HCT116 (cell line): ENCODE results near the gene CLEC16A. TPM values are rescaled to one million over a fixed set of nuclear protein-coding genes. Genes with fewer than 3 reads are reported as not detected.

Experiments
- ATAC-seq: fragments of 200-7000 bp; cut with Tn5 transposase; 2 replicates; pipeline ENCODE4 v1.9.1; 2020; ENCODE audit warnings: mild to moderate bottlenecking, moderate library complexity
- BruUV-seq: library from RNA; stranded (reverse); fragments of 400-500 nt; replicated peaks from 2 replicates; lab custom pipeline; 2021; lab: Mats Ljungman, UMichigan
- CTCF ChIA-PET: fragments of 300-600 bp; sonication (Branson Sonifier 250); formaldehyde crosslinking; loops from one replicate; lab custom pipeline; 2021; ENCODE audit warnings: antibody characterized with exemption; lab: Charles Lee
- POLR2A ChIA-PET: fragments of 300-600, 350-600 bp; sonication (Branson Sonifier 250); formaldehyde crosslinking; loops from one replicate; lab custom pipeline; 2021; ENCODE audit warnings: antibody characterized with exemption; lab: Charles Lee
- RAD21 ChIA-PET, 2 experiments: fragments of 300-600 bp; sonication (Branson Sonifier 250); formaldehyde crosslinking; loops; one replicate each; lab custom pipeline; 2023; ENCODE audit warnings: low total read pairs in 2 of 2; ENCODE audit not compliant: uncharacterized antibody in 2 of 2, unreplicated experiment in 2 of 2, low non-redundant PET in 1 of 2; lab: Charles Lee
- DNase-seq: peaks from one replicate; pipeline ENCODE4 v3.0.0-alpha.2; 2010; ENCODE audit warnings: low read depth, low spot score
- H2AFZ ChIP-seq: fragments of 200-600 bp; shearing (Covaris generic), sonication (generic); 2 replicates; pipeline ENCODE4 v1.6.1; 2017; ENCODE audit warnings: low read depth, mixed run types, mixed read lengths, antibody characterized with exemption, low read length; ENCODE audit not compliant: poor library complexity, severe bottlenecking
- H3K27ac ChIP-seq: 2 replicates; pipeline ENCODE4 v1.5.1; 2012; ENCODE audit warnings: low read depth, low read length
- H3K27me3 ChIP-seq: fragments of 200-600 bp; sonication (generic); 2 replicates; pipeline ENCODE4 v1.6.1; 2016; ENCODE audit warnings: mixed run types, low read length, mixed read lengths; ENCODE audit not compliant: insufficient read depth
- H3K36me3 ChIP-seq, 2 experiments: fragments of 200-500 bp in 1 of 2; fragments of 200-600 bp in 1 of 2; sonication (Bioruptor generic) in 1 of 2; sonication (generic) in 1 of 2; 2 replicates each; pipeline versions ENCODE4 v1.5.1 to v1.6.1; 2014 to 2016; ENCODE audit warnings: low read length in 2 of 2, inconsistent platforms in 1 of 2, mixed read lengths in 1 of 2, mixed run types in 1 of 2; ENCODE audit not compliant: insufficient read depth in 2 of 2, control insufficient read depth in 1 of 2
- H3K4me1 ChIP-seq, 2 experiments: fragments of 200-600 bp in 1 of 2; sonication (generic) in 1 of 2; 2 replicates each; pipeline versions ENCODE4 v1.5.1 to v1.6.1; 2012 to 2017; ENCODE audit warnings: low read length in 2 of 2, inconsistent platforms in 1 of 2, mild to moderate bottlenecking in 1 of 2, mixed read lengths in 1 of 2, mixed run types in 1 of 2, moderate library complexity in 1 of 2; ENCODE audit not compliant: insufficient read depth in 2 of 2, control insufficient read depth in 1 of 2
- H3K4me2 ChIP-seq: fragments of 200-600 bp; sonication (generic); 2 replicates; pipeline ENCODE4 v1.6.1; 2017; ENCODE audit warnings: mixed run types, low read length, mixed read lengths
- H3K4me3 ChIP-seq, 2 experiments: fragments of 200-600 bp in 1 of 2; sonication (generic) in 1 of 2; replicated peaks in 1 of 2; 2 replicates each; pipeline ENCODE4 v1.5.1; 2011 to 2016; ENCODE audit warnings: low read length in 2 of 2, control low read depth in 1 of 2, low read depth in 1 of 2, mild to moderate bottlenecking in 1 of 2, mixed read lengths in 1 of 2, mixed run types in 1 of 2
- H3K79me2 ChIP-seq: fragments of 200-600 bp; sonication (generic); 2 replicates; pipeline ENCODE4 v1.6.1; 2017; ENCODE audit warnings: mild to moderate bottlenecking, mixed run types, low read length, moderate library complexity, mixed read lengths; ENCODE audit not compliant: insufficient read depth
- H3K9ac ChIP-seq: fragments of 200-600 bp; sonication (generic); 2 replicates; pipeline ENCODE4 v1.6.1; 2016; ENCODE audit warnings: low read length, mixed read lengths
- H3K9me2 ChIP-seq: fragments of 200-600 bp; sonication (generic), shearing (Covaris generic); 2 replicates; pipeline ENCODE4 v1.6.1; 2017; ENCODE audit warnings: mixed run types, mild to moderate bottlenecking, moderate library complexity; ENCODE audit not compliant: insufficient read depth
- H3K9me3 ChIP-seq, 2 experiments: fragments of 200-500 bp in 1 of 2; fragments of 200-600 bp in 1 of 2; sonication (Bioruptor generic) in 1 of 2; sonication (generic) in 1 of 2; 2 replicates each; pipeline ENCODE4 v1.6.1; 2014 to 2017; ENCODE audit warnings: low read length in 2 of 2, mixed read lengths in 2 of 2, inconsistent platforms in 1 of 2, low read depth in 1 of 2, mild to moderate bottlenecking in 1 of 2, mixed run types in 1 of 2, moderate library complexity in 1 of 2; ENCODE audit not compliant: control insufficient read depth in 1 of 2, insufficient read depth in 1 of 2
- H4K20me1 ChIP-seq: fragments of 200-600 bp; sonication (generic), shearing (Covaris generic); 2 replicates; pipeline ENCODE4 v1.6.1; 2017; ENCODE audit warnings: mixed run types, mild to moderate bottlenecking, moderate library complexity; ENCODE audit not compliant: insufficient read depth
- CBX3 ChIP-seq: IDR thresholded peaks from 2 replicates; pipeline ENCODE4 v1.6.1; 2012; ENCODE audit warnings: low read depth
- CEBPB ChIP-seq: IDR thresholded peaks from 2 replicates; pipeline ENCODE4 v1.6.1; 2012; ENCODE audit warnings: low read depth
- CTCF ChIP-seq, 3 experiments: fragments of 200-600 bp in 1 of 3; sonication (generic) in 1 of 3; IDR thresholded peaks in 2 of 3; conservative IDR thresholded peaks in 1 of 3; 2 replicates each; pipeline ENCODE4 v1.5.1; 2012 to 2017; ENCODE audit warnings: low read depth in 2 of 3, low read length in 2 of 3, antibody characterized with exemption in 1 of 3, borderline replicate concordance in 1 of 3, control low read depth in 1 of 3, mild to moderate bottlenecking in 1 of 3, mixed read lengths in 1 of 3, mixed run types in 1 of 3, moderate library complexity in 1 of 3; ENCODE audit not compliant: insufficient read depth in 1 of 3
- EGR1 ChIP-seq: IDR thresholded peaks from 2 replicates; pipeline ENCODE4 v1.6.1; 2012; ENCODE audit warnings: low read depth
- ELF1 ChIP-seq: IDR thresholded peaks from 2 replicates; pipeline ENCODE4 v1.6.1; 2012; ENCODE audit warnings: low read depth, borderline replicate concordance
- EZH2 ChIP-seq: fragments of 200-600 bp; sonication (generic); IDR thresholded peaks from 2 replicates; pipeline ENCODE4 v1.6.1; 2017; ENCODE audit warnings: antibody characterized with exemption, mixed run types
- JUND ChIP-seq: IDR thresholded peaks from 2 replicates; pipeline ENCODE4 v1.6.1; 2012
- MAX ChIP-seq: IDR thresholded peaks from 2 replicates; pipeline ENCODE4 v1.6.1; 2012
- RAD21 ChIP-seq: IDR thresholded peaks from 2 replicates; pipeline ENCODE4 v1.6.1; 2012; ENCODE audit warnings: low read depth, mild to moderate bottlenecking
- REST ChIP-seq: IDR thresholded peaks from 2 replicates; pipeline ENCODE4 v1.6.1; 2012; ENCODE audit warnings: low read depth
- TCF7L2 ChIP-seq: IDR thresholded peaks from 2 replicates; pipeline ENCODE4 v1.7.0; 2011; ENCODE audit warnings: borderline replicate concordance, inconsistent platforms; ENCODE audit not compliant: insufficient read depth, insufficient read length; ENCODE audit errors: extremely low read depth
- ZBTB33 ChIP-seq: IDR thresholded peaks from 2 replicates; pipeline ENCODE4 v1.6.1; 2011; ENCODE audit warnings: mild to moderate bottlenecking, low read length, moderate library complexity; ENCODE audit not compliant: insufficient replicate concordance; ENCODE audit errors: extremely low read depth
- ZFX ChIP-seq: fragments of 450-650 bp; IDR thresholded peaks from 2 replicates; pipeline ENCODE4 v1.6.1; 2017
- ZNF274 ChIP-seq: fragments of 200-500 bp; sonication (Bioruptor generic); IDR thresholded peaks from 2 replicates; pipeline ENCODE4 v1.6.1; 2014; ENCODE audit warnings: mild to moderate bottlenecking, low read depth, low read length, inconsistent platforms
- intact Hi-C: fragments of 100-400 bp; cut with micrococcal nuclease; formaldehyde crosslinking; loops from 2 replicates; pipeline ENCODE4 v1.10.0; 2022
- total RNA-seq: library from RNA; stranded (reverse); gene quantifications from one replicate; pipeline ENCODE4 v1.2.1, GENCODE V29; 2021; ENCODE audit not compliant: unreplicated experiment

The CLEC16A gene
- total RNA-seq, 1 experiment from 2014 or later: 18.0 TPM

- Histone ChIP-seq H3K4me1 (no peaks in the 10 kb centered on the region; a peak in 1 of 4 replicates), H4K20me1 (no peaks in the 10 kb centered on the region), H3K27ac (no peak overlapping the region), H3K36me3 (peaks cover 0 to 5% of the 10 kb centered on the region in 2 experiments; a peak in 1 of 4 replicates), H3K9ac (no peak overlapping the region), H3K9me2 (no peaks in the 10 kb centered on the region), H3K27me3 (no peaks in the 10 kb centered on the region), H3K79me2 (no peaks in the 10 kb centered on the region), H3K9me3 (no peaks in the 10 kb centered on the region), H3K4me3 (no peak overlapping the region), H2AFZ (no peak overlapping the region), H3K4me2 (no peak overlapping the region)
- intact Hi-C loops: no loop called here
- ChIA-PET RAD21 (no interaction called here), CTCF (no interaction called here), POLR2A (no interaction called here)
- DNase-seq: no peak
- TF ChIP-seq ZFX: no peak
- TF ChIP-seq MAX: no peak
- TF ChIP-seq ZNF274: no peak
- TF ChIP-seq EGR1: no peak
- no peak for TF ChIP-seq TCF7L2
- no peak for TF ChIP-seq CEBPB
- TF ChIP-seq ELF1: no peak
- no peak for TF ChIP-seq REST
- no peak for TF ChIP-seq CBX3
- no peak for TF ChIP-seq RAD21
- TF ChIP-seq EZH2: no peak
- no peak for TF ChIP-seq JUND
- TF ChIP-seq ZBTB33: no peak
- TF ChIP-seq CTCF (IDR thresholded peaks at IDR 0.05 in 2 of 3, conservative IDR thresholded peaks at IDR 0.05 in 1 of 3; ENCODE audit: borderline replicate concordance in 1 of 3, insufficient read depth in 1 of 3, low read depth in 2 of 3, low read length in 2 of 3): no peak
- BruUV-seq: no TSS peak
- no peak for ATAC-seq
Measured at GRCh38 chr16:11003141-11003540, 58.8 kb downstream of the CLEC16A start.
